NCI-H524 treated with DMSO at 0.1 percent for 48 hours (cell line): ENCODE data around the gene RASL12.
A peak's percentile ranks its signal among the peaks of the same experiment; 100 is the strongest.
"Not testable (repeated sequence)": the region's sequence is repeated elsewhere in the genome, so short reads cannot be mapped to it uniquely, and the experiment has no call there.

Source experiments
- DNase-seq: peaks from one replicate; lab custom pipeline; 2025; lab: John Stamatoyannopoulos, UW

The RASL12 gene, protein sequence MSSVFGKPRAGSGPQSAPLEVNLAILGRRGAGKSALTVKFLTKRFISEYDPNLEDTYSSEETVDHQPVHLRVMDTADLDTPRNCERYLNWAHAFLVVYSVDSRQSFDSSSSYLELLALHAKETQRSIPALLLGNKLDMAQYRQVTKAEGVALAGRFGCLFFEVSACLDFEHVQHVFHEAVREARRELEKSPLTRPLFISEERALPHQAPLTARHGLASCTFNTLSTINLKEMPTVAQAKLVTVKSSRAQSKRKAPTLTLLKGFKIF

DNA sequence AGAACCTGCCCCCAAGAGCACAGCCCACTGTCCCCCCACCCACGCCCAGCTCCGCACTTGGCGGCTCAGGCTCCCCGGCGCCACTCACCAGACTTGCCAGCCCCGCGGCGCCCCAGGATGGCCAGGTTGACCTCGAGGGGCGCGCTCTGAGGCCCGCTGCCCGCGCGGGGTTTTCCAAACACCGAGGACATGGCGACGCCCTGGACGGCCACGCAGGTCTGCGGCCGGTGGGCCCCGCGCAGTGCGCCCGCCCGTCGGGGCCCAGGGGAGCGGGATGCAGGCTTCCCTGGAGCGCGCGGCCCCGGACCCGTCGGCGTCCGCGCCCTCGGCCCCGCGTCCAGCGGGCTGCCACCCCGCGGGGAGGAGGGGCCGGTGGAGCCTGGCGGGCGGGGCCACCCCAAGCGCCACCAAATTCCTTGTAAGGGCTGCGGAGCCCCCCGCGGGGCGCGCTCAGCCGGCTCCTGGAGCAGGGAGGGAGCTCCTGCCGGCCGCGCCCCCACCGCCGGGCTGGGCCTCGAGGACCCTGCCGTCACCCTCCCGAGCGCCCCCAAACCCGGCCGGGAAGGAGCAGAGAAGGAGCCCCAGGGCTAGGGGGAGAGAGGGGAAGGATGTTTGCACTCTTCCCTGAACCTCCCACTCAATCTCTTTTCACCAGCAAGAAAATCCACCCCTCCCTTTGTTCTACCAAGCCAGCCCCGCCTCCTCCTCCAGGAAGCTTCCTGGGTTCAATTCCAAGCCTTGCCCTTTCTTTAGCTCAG is at the start of gene RASL12:
TSS of gene RASL12 (minus strand) at position 347 of the 758 bp plus-strand sequence. CDS start at position 191, 156 bp downstream.
- DNase-seq, result no peak

- peak; percentile 88 for DNase-seq
Measured at GRCh38 chr15:65115542-65115941, 47.8 kb upstream of the RASL12 start.

DNA sequence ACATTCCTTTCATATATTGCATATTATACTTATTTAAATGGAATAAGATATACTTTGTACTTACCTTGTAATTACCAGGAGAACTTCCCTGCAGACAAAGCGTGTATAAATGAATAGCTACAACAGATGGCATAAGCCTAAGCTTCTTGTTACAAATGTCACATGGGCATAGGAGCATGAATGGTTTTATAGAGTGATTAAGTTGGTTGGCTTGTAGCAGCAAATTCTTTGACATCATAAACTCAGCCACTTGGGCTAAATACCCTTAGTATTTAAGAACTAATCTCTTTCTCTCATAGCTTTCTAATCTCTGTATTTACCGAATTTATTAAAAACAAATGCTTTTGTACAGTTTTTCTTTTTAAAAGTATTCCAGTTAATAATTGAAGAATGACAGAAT is 47.3 kb upstream of the RASL12 start, which contains the start of gene UBAP1L:
TSS of gene UBAP1L (minus strand) at position 115 of the 400 bp plus-strand sequence. CDS start 8,985 bp downstream, outside the sequence.
- DNase-seq, result peak; percentile 89

DNA sequence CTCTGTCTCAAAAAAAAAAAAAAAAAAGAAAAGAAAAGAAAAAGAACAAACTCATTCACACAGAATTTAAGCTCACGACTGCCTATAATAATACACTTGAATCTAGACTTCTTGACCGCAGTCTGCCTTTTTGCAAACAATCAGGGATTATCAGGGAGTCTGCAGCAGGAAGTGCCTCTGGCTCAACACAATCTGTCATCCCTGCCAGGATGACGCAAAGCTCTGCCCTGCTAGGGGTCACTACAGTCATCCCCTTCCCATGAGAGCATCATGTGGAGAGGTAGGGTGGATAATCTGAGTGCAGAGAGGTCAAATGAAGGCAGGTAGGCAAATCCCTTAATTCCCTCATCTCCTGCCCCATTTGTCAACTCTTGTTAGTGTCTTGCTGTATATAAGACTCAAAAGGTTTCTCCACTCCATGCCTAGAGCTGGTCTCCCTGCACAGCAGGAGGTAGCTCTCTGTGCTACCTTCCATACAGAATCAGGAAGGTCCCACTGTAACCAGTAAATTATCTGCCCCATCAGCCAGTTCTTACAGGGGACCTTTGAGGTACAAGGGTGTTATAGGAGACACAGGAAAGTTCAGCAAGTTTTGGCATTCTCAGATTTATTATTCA is 43.0 kb upstream of the RASL12 start:
- no peak for DNase-seq

DNA sequence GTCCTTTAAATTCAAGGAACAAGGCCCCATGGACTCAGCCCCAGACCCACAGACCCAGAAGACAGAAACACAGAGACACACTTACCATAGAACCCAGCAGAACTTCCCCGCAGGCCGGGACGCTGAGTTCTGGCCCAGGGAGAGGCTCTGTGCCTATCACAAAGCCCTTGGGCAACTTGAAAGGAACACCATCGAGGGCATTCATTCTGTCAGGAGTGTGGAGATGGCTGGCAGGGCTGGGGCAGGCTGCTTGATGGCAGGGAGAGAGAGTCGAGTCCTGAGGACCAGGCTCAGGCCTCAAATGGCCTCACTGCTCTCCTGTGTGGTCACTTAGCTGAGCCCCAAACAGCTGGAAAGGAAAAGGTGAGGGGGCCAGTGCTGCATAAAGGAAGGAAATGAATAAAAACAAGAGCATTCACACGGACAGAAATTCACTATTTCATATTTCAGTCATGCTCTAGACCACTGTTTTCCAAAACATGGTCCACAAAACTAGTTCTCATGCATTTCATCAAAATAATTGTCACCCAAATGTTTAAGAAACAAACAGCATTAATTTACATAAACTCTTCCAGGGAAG is 38.3 kb upstream of the RASL12 start:
- DNase-seq, result no peak

GRCh38 chr15:65105038-65105437 is 37.2 kb upstream of the RASL12 start:
- DNase-seq, result no peak

GRCh38 chr15:65102912-65103311 is 35.1 kb upstream of the RASL12 start:
- DNase-seq, result no peak

- no peak for DNase-seq
Measured at GRCh38 chr15:65101891-65102708, 34.3 kb upstream of the RASL12 start.

DNA sequence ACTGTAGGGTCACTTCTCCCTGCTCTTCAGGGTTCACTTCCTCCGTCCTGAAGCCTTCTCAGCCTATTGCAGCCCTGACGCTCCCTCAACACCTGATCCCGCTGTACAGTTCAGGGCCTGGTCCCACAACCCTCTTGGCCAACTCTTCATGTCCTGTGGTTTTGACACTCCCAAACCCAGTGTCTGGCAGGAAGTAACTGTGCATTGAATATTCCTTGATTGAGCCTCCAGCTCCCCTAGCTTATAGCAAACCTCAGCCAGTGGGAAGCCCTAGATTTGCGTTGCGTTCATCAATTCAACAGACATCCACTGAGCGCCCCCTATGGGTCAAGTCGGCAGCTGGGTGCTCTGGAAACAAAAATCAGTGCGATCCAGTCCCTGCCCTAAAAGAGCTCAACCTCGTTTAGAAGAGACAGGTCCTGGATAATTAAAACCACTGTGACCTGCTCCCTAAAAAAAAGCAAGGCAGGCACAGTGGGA is 33.7 kb upstream of the RASL12 start:
- no peak for DNase-seq

- DNase-seq, result no peak
Measured at GRCh38 chr15:65100442-65100841, 32.7 kb upstream of the RASL12 start.

DNA sequence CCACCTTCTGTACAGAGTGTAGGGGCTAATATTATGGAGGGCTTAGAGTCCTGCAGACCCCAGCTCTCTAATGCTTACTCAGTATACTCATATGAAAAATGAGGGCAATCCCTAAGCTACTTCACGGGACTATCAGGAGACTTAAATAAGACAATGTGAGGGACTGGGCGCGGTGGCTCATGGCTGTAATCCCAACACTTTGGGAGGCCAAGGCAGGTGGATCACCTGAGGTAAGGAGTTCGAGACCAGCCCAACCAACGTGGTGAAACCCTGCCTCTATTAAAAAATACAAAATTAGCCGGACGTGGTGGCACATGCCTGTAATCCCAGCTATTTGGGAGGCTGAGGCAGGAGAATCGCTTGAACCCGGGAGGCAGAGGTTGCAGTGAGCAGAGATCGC is 32.0 kb upstream of the RASL12 start:
- DNase-seq, result not testable (repeated sequence)

DNA sequence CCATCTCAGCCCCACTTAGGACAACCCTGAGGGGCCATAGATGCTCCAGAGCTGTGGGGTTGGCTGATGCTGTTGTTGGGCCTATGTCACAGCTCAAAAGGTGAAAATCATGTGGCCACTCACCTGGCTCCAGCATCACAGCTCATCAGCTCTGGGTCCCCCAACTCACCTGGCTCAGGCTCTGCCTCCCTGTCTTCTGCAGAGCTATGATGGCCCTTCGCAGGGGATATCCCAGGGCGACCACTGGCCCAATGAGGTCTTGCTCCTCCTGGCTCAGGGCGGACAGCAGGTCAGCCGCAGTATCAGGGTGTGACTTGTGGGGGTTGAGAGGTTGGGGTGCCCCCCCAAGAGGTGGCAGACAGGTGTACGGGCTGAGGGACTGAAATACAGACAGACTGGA is 31.5 kb upstream of the RASL12 start:
- DNase-seq, result no peak

GRCh38 chr15:65097651-65098263 is 30.0 kb upstream of the RASL12 start:
- DNase-seq, result no peak

GRCh38 chr15:65096481-65097385 is 28.9 kb upstream of the RASL12 start:
- no peak for DNase-seq

- no peak for DNase-seq
Measured at GRCh38 chr15:65095747-65096104, 27.9 kb upstream of the RASL12 start.

DNA sequence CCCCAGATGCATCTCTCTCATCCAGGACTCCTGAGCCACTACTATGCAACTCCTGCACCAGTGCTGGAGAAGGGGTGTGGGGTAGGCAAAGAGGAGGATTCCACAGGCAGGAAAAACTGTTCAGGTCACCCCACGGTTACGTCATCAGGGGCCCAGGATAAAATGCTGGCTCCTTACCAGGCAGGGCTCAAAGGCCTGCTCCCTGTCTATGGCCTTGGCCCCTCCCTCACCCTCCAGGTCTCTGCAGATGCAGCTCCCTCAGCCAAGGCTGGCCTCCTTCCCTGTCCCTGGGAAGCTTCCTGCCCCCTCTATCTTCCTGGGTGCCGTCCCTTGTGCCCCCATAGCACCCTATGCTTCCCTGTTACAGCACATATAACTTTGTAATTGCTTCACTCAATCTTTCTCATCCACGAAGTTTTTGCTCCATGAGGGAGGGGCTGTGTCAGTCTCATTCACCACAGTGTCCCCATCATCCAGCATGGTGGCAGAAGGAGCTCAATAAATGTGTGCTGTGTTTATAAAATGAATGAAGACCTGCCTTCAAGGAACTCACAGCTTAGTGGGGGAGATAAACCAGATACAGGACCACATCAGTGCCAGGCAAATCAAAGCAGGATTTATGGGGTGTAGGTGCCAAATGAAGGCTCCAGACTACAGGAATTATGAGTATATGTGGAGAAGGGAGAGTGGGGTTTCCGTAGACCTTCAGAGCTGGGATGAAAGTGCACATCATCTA is 27.4 kb upstream of the RASL12 start:
- no peak for DNase-seq

GRCh38 chr15:65094294-65094995 is 26.7 kb upstream of the RASL12 start:
- DNase-seq, result no peak

DNA sequence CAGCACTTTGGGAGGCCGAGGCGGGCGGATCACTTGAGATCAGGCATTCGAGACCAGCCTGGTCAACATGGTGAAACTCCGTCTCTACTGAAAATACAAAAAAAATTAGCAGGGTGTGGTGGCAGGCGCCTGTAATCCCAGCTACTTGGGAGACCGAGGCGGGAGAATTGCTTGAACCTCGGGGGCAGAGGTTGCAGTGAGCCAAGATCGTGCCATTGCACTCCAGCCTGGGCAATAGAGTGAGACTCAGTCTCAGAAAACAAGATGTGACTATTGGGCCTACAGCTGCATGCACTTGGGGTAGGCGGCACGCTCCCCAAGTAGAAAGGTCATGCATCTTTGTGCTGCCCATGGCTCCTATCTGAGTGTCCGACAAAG is 26.0 kb upstream of the RASL12 start:
- not testable (repeated sequence) for DNase-seq
